Neutrophil (primary cell): Measurements from ENCODE around the gene YIPF2.

Experiments
- H3K27ac ChIP-seq: fragments of 200-600 bp; sonication (generic); 2 replicates; pipeline ENCODE4 v1.5.1; 2016; ENCODE audit warnings: mild to moderate bottlenecking, moderate library complexity
- H3K27me3 ChIP-seq: fragments of 200-600 bp; sonication (generic); 2 replicates; pipeline ENCODE4 v1.6.0; 2016; ENCODE audit warnings: mild to moderate bottlenecking
- H3K36me3 ChIP-seq: fragments of 200-600 bp; sonication (generic); 2 replicates; pipeline ENCODE4 v1.5.1; 2017
- H3K4me1 ChIP-seq, 2 experiments: fragments of 200-600 bp in 1 of 2; sonication (generic) in 1 of 2; 1 replicate in 1 of 2; 2 replicates in 1 of 2; pipeline versions ENCODE4 v1.5.1 to v1.6.1; 2013 to 2016; ENCODE audit warnings: low read depth in 1 of 2, low read length in 1 of 2, mild to moderate bottlenecking in 1 of 2, moderate library complexity in 1 of 2; ENCODE audit not compliant: control insufficient read depth in 1 of 2, insufficient read depth in 1 of 2
- H3K4me3 ChIP-seq, 2 experiments: fragments of 200-600 bp in 1 of 2; sonication (generic) in 1 of 2; 1 replicate in 1 of 2; 2 replicates in 1 of 2; pipeline ENCODE4 v1.5.1; 2013 to 2016; ENCODE audit warnings: low read depth in 1 of 2, low read length in 1 of 2, mild to moderate bottlenecking in 1 of 2, moderate library complexity in 1 of 2
- H3K9me3 ChIP-seq: fragments of 200-600 bp; sonication (generic); 2 replicates; pipeline ENCODE4 v1.5.1; 2016
- CTCF ChIP-seq: fragments of 200-600 bp; sonication (generic); IDR thresholded peaks from 2 replicates; pipeline ENCODE4 v1.5.1; 2016; ENCODE audit warnings: antibody characterized with exemption

Gene YIPF2

GRCh38 chr19:10918359-10918758, 10.1 kb downstream of the YIPF2 start:
- H3K9me3 ChIP-seq = no peaks in the 10 kb centered on the region
- H3K27ac ChIP-seq = no peak overlapping the region
- TF ChIP-seq CTCF = no peak
- H3K4me3 ChIP-seq = no peak overlapping the region
- no peaks in the 10 kb centered on the region for H3K4me1 ChIP-seq
- peaks cover 55% of the 10 kb centered on the region for H3K36me3 ChIP-seq
- no peaks in the 10 kb centered on the region for H3K27me3 ChIP-seq

GRCh38 chr19:10916602-10917001, 11.8 kb downstream of the YIPF2 start:
- H3K36me3 ChIP-seq = peaks cover 51% of the 10 kb centered on the region
- no peaks in the 10 kb centered on the region for H3K4me1 ChIP-seq
- no peak overlapping the region for H3K4me3 ChIP-seq
- no peaks in the 10 kb centered on the region for H3K9me3 ChIP-seq
- no peaks in the 10 kb centered on the region for H3K27me3 ChIP-seq
- TF ChIP-seq CTCF = no peak
- no peak overlapping the region for H3K27ac ChIP-seq

GRCh38 chr19:10915130-10916091, 13.0 kb downstream of the YIPF2 start:
- H3K27me3 ChIP-seq = no peaks in the 10 kb centered on the region
- H3K4me1 ChIP-seq = no peaks in the 10 kb centered on the region
- H3K4me3 ChIP-seq = no peak overlapping the region
- no peaks in the 10 kb centered on the region for H3K9me3 ChIP-seq
- TF ChIP-seq CTCF = no peak
- no peak overlapping the region for H3K27ac ChIP-seq
- H3K36me3 ChIP-seq = peaks cover 45% of the 10 kb centered on the region

- Histone ChIP-seq H3K4me3 (no peak overlapping the region), H3K36me3 (peaks cover 41% of the 10 kb centered on the region), H3K9me3 (no peaks in the 10 kb centered on the region), H3K27ac (no peak overlapping the region), H3K4me1 (no peaks in the 10 kb centered on the region), H3K27me3 (no peaks in the 10 kb centered on the region)
- no peak for TF ChIP-seq CTCF
Measured at GRCh38 chr19:10913716-10914340, 14.6 kb downstream of the YIPF2 start.

- Histone ChIP-seq H3K27me3 (no peaks in the 10 kb centered on the region), H3K36me3 (peaks cover 53% of the 10 kb centered on the region), H3K4me1 (no peaks in the 10 kb centered on the region), H3K4me3 (no peak overlapping the region), H3K27ac (no peak overlapping the region), H3K9me3 (no peaks in the 10 kb centered on the region)
- no peak for TF ChIP-seq CTCF
Measured at GRCh38 chr19:10912619-10913018, 15.8 kb downstream of the YIPF2 start.
